H9 (cell line): ENCODE measurements around the gene SLC34A3. TPM values are rescaled to one million over a fixed set of nuclear protein-coding genes. Genes with fewer than 3 reads are reported as not detected.

Source experiments
- DNase-seq: peaks from one replicate; pipeline ENCODE4 v3.0.0-alpha.2; 2017
- H2AFZ ChIP-seq: one replicate; pipeline ENCODE4 v1.6.1; 2013; ENCODE audit warnings: mild to moderate bottlenecking, low read length, control low read depth, moderate library complexity
- H2AK5ac ChIP-seq: 2 replicates; pipeline ENCODE4 v1.6.1; 2013; ENCODE audit warnings: low read length, control low read depth, mixed read lengths; ENCODE audit not compliant: insufficient read length
- H2BK120ac ChIP-seq: one replicate; pipeline ENCODE4 v1.6.1; 2013; ENCODE audit warnings: low read depth, mild to moderate bottlenecking, low read length, control low read depth, inconsistent platforms; ENCODE audit not compliant: poor library complexity, severe bottlenecking
- H2BK12ac ChIP-seq: 2 replicates; pipeline ENCODE4 v1.6.1; 2013; ENCODE audit warnings: low read length, control low read depth, mixed read lengths, low read depth; ENCODE audit not compliant: insufficient read length
- H2BK15ac ChIP-seq: 2 replicates; pipeline ENCODE4 v1.6.1; 2013; ENCODE audit warnings: low read depth, low read length, control low read depth
- H2BK20ac ChIP-seq: one replicate; pipeline ENCODE4 v1.6.1; 2013; ENCODE audit warnings: low read depth, mild to moderate bottlenecking, low read length, control low read depth, inconsistent platforms; ENCODE audit not compliant: poor library complexity, severe bottlenecking
- H2BK5ac ChIP-seq: 2 replicates; pipeline ENCODE4 v1.6.1; 2013; ENCODE audit warnings: low read length, control low read depth, mixed read lengths; ENCODE audit not compliant: insufficient read length
- H3K14ac ChIP-seq: 2 replicates; pipeline ENCODE4 v1.6.1; 2013; ENCODE audit warnings: low read length, control low read depth; ENCODE audit not compliant: insufficient read depth
- H3K18ac ChIP-seq: 2 replicates; pipeline ENCODE4 v1.6.1; 2013; ENCODE audit warnings: low read depth, mild to moderate bottlenecking, mixed read lengths, low read length, control low read depth; ENCODE audit not compliant: insufficient read length
- H3K23ac ChIP-seq: 2 replicates; pipeline ENCODE4 v1.6.1; 2013; ENCODE audit warnings: low read length, control low read depth, mixed read lengths, low read depth; ENCODE audit not compliant: insufficient read length
- H3K23me2 ChIP-seq: 2 replicates; pipeline ENCODE4 v1.6.1; 2013; ENCODE audit warnings: low read depth, mild to moderate bottlenecking, mixed read lengths, low read length, control low read depth; ENCODE audit not compliant: insufficient read length, poor library complexity, severe bottlenecking
- H3K27ac ChIP-seq: 2 replicates; pipeline ENCODE4 v1.5.1; 2013; ENCODE audit warnings: low read length, control low read depth, mixed read lengths, low read depth; ENCODE audit not compliant: insufficient read length
- H3K27me3 ChIP-seq: 2 replicates; pipeline ENCODE4 v1.6.1; 2013; ENCODE audit warnings: low read length, control low read depth, inconsistent platforms; ENCODE audit not compliant: insufficient read depth
- H3K4ac ChIP-seq: 2 replicates; pipeline ENCODE4 v1.6.1; 2013; ENCODE audit warnings: low read depth, mild to moderate bottlenecking, control low read depth, inconsistent platforms, low read length, moderate library complexity
- H3K4me1 ChIP-seq: 2 replicates; pipeline ENCODE4 v1.6.1; 2013; ENCODE audit warnings: low read length, control low read depth, inconsistent platforms; ENCODE audit not compliant: insufficient read depth
- H3K4me2 ChIP-seq: 2 replicates; pipeline ENCODE4 v1.6.1; 2013; ENCODE audit warnings: low read length, control low read depth, mixed read lengths; ENCODE audit not compliant: insufficient read length, insufficient read depth
- H3K56ac ChIP-seq: 2 replicates; pipeline ENCODE4 v1.6.1; 2013; ENCODE audit warnings: low read depth, mild to moderate bottlenecking, mixed read lengths, low read length, control low read depth; ENCODE audit not compliant: insufficient read length
- H3K79me1 ChIP-seq: 2 replicates; pipeline ENCODE4 v1.6.1; 2013; ENCODE audit warnings: low read depth, mild to moderate bottlenecking, moderate library complexity, low read length, control low read depth, inconsistent platforms; ENCODE audit not compliant: insufficient read depth, poor library complexity, severe bottlenecking
- H3K79me2 ChIP-seq: 2 replicates; pipeline ENCODE4 v1.6.1; 2013; ENCODE audit warnings: low read length, control low read depth, inconsistent platforms; ENCODE audit not compliant: insufficient read depth
- H3K9ac ChIP-seq: 2 replicates; pipeline ENCODE4 v1.6.1; 2013; ENCODE audit warnings: low read length, control low read depth, mixed read lengths; ENCODE audit not compliant: insufficient read length; ENCODE audit errors: extremely low read depth
- H3K9me3 ChIP-seq: one replicate; pipeline ENCODE4 v1.6.1; 2013; ENCODE audit warnings: low read depth, low read length, inconsistent platforms; ENCODE audit not compliant: control insufficient read depth
- H3T11ph ChIP-seq: one replicate; pipeline ENCODE4 v1.6.1; 2013; ENCODE audit warnings: mild to moderate bottlenecking, low read length, control low read depth, inconsistent platforms
- H4K20me1 ChIP-seq: one replicate; pipeline ENCODE4 v1.6.1; 2013; ENCODE audit not compliant: control insufficient read depth, insufficient read length, insufficient read depth
- H4K5ac ChIP-seq: 2 replicates; pipeline ENCODE4 v1.6.1; 2013; ENCODE audit warnings: low read depth, mild to moderate bottlenecking, mixed read lengths, low read length, control low read depth; ENCODE audit not compliant: insufficient read length
- H4K8ac ChIP-seq: replicated peaks from 2 replicates; pipeline ENCODE4 v1.6.1; 2013; ENCODE audit warnings: low read length, control low read depth, mixed read lengths, low read depth; ENCODE audit not compliant: insufficient read length
- H4K91ac ChIP-seq: 2 replicates; pipeline ENCODE4 v1.6.1; 2013; ENCODE audit warnings: low read depth, mild to moderate bottlenecking, moderate library complexity, mixed read lengths, low read length, control low read depth; ENCODE audit not compliant: insufficient read length
- H3K27ac Mint-ChIP-seq, 3 experiments: 2 replicates in 2 of 3; 3 replicates in 1 of 3; pipeline ENCODE4 v1.8.0; 2020 to 2021; ENCODE audit warnings: mixed read lengths in 3 of 3, mild to moderate bottlenecking in 1 of 3, moderate library complexity in 1 of 3
- H3K27me3 Mint-ChIP-seq: 2 replicates; pipeline ENCODE4 v1.8.0; 2021; ENCODE audit warnings: low read depth, mild to moderate bottlenecking, moderate library complexity, mixed read lengths
- H3K36me3 Mint-ChIP-seq, 3 experiments: 2 replicates in 2 of 3; 3 replicates in 1 of 3; pipeline ENCODE4 v1.8.0; 2020 to 2021; ENCODE audit warnings: low read depth in 3 of 3, mixed read lengths in 3 of 3; ENCODE audit not compliant: insufficient read depth in 1 of 3
- H3K4me1 Mint-ChIP-seq, 2 experiments: 2 replicates each; pipeline ENCODE4 v1.8.0; 2020; ENCODE audit warnings: mixed read lengths in 2 of 2
- H3K4me3 Mint-ChIP-seq, 2 experiments: 2 replicates in 1 of 2; 3 replicates in 1 of 2; pipeline ENCODE4 v1.8.0; 2020 to 2021; ENCODE audit warnings: mild to moderate bottlenecking in 2 of 2, mixed read lengths in 2 of 2, moderate library complexity in 1 of 2
- H3K9me3 Mint-ChIP-seq, 2 experiments: 2 replicates in 1 of 2; 3 replicates in 1 of 2; pipeline ENCODE4 v1.8.0; 2020; ENCODE audit warnings: mild to moderate bottlenecking in 2 of 2, mixed read lengths in 2 of 2, moderate library complexity in 1 of 2
- CTCF ChIP-seq: fragments of 200-600 bp; sonication (generic); conservative IDR thresholded peaks from 3 replicates; pipeline ENCODE4 v1.8.0; 2021; ENCODE audit warnings: antibody characterized with exemption, mild to moderate bottlenecking
- WGBS: extraction: QIAGEN DNeasy Blood & Tissue Kit; methylation state at CpG from one replicate; pipeline ENCODE4 v1.1.7; 2013; ENCODE audit warnings: missing lambda C conversion rate, low lambda C conversion rate, mixed read lengths; ENCODE audit not compliant: insufficient read length; ENCODE audit errors: extremely low coverage; 5-methylcytosine and 5-hydroxymethylcytosine counted together
- total RNA-seq: library from RNA; stranded (reverse); gene quantifications from 2 replicates; pipeline ENCODE4 v1.2.1, GENCODE V29; 2021

The SLC34A3 gene
- total RNA-seq, 1 experiment from 2014 or later: not detected

DNA sequence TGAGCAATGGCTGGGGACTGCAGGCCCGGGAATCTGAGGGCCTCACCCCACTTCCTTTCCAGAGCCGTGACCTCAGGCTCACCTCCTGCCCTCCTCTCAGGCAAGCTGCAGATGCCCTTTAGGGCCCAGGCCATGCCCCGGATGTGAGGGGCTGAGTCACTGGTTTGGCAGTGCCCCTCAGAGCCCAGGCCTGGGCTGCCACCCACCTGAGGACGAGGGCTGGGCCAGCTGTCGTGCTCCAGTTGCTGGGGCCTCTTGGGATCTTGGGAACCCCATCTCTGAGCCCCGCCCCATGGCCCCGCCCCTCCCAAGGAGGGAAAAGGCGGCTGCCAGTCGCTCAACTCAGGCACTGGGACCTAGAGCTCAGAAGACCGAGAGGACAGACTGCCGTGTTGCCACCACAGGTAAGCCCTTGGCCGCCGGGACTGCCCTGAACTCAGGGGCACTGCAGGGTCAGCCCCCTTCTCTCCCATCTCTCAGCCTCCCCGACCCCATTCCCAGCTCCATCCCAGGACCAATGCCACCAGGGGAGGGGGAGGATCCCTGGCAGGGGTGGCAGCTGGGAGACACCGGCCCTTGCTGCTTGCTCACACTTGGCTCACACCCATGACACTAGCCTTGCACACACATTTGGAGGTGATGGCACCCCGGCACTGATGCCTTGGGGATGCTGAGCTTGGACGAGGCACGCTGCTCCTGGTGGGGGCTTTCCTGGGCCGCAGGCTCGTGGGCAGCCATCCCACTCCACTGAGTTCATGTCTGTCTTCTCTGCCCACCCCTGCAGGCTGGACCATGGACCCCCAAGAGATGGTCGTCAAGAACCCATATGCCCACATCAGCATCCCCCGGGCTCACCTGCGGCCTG, 5.6 kb upstream of the SLC34A3 start, which contains the start of gene CYSRT1:
TSS of gene CYSRT1 (plus strand) at position 345 of the 865 bp plus-strand sequence. CDS start at position 793, 448 bp downstream.
- no peak within 1 kb of the TSS for H4K8ac ChIP-seq
- no peak within 1 kb of the TSS for H4K5ac ChIP-seq
- H2BK5ac ChIP-seq: no peak within 1 kb of the TSS
- no peak within 1 kb of the TSS for H3K14ac ChIP-seq
- H3K4me1 Mint-ChIP-seq: peaks cover 2 to 5% of the 10 kb centered on the region in 2 experiments
- H4K91ac ChIP-seq: no peak within 1 kb of the TSS
- no peaks in the 10 kb centered on the region for H4K20me1 ChIP-seq
- no peaks in the 10 kb centered on the region for H3K9me3 Mint-ChIP-seq
- no peak within 1 kb of the TSS for H2BK12ac ChIP-seq
- no peaks in the 10 kb centered on the region for H3K27me3 ChIP-seq
- H3K27me3 Mint-ChIP-seq: no peaks in the 10 kb centered on the region; the same call in 1 of the 2 replicates
- peak within 1 kb of the TSS; percentile 66 to 83 for H3K4me3 Mint-ChIP-seq
- no peak within 1 kb of the TSS for H3K23ac ChIP-seq
- H3K56ac ChIP-seq: no peak within 1 kb of the TSS
- H3K79me1 ChIP-seq: no peaks in the 10 kb centered on the region
- H2BK120ac ChIP-seq: no peak within 1 kb of the TSS
- no peaks in the 10 kb centered on the region for H3K79me2 ChIP-seq
- H2AK5ac ChIP-seq: no peak within 1 kb of the TSS
- H3K4ac ChIP-seq: no peak within 1 kb of the TSS
- no peak within 1 kb of the TSS for H2AFZ ChIP-seq
- no peak within 1 kb of the TSS for H3K27ac ChIP-seq
- no peak within 1 kb of the TSS for H2BK15ac ChIP-seq
- H3K9me3 ChIP-seq: no peaks in the 10 kb centered on the region
- no peaks in the 10 kb centered on the region for H3K36me3 Mint-ChIP-seq
- no peak for TF ChIP-seq CTCF
- no peak within 1 kb of the TSS; a peak in 1 of 7 replicates for H3K27ac Mint-ChIP-seq
- no peak within 1 kb of the TSS for H2BK20ac ChIP-seq
- no peak within 1 kb of the TSS for H3K18ac ChIP-seq
- no peaks in the 10 kb centered on the region for H3K4me1 ChIP-seq
- DNase-seq: no peak
- H3K9ac ChIP-seq: peak within 1 kb of the TSS; percentile 64
- H3T11ph ChIP-seq: no peak within 1 kb of the TSS
- peak within 1 kb of the TSS; percentile 75 for H3K4me2 ChIP-seq
- peaks cover 18% of the 10 kb centered on the region for H3K23me2 ChIP-seq
- no CpG with 5 or more reads among the region's 23 CpGs for whole genome bisulfite sequencing
